Glutamatergic neuron (in vitro differentiated cells): Measurements from ENCODE around the gene C22orf39. TPM values are rescaled to one million over a fixed set of nuclear protein-coding genes. Genes with fewer than 3 reads are reported as not detected.

ENCODE experiments used
- DNase-seq: peaks from one replicate; pipeline ENCODE4 v3.0.0; 2022
- H3K27ac Mint-ChIP-seq: one replicate; pipeline ENCODE4 v1.8.0; 2020; ENCODE audit warnings: mild to moderate bottlenecking, mixed read lengths, inconsistent platforms; ENCODE audit not compliant: unreplicated experiment
- H3K27me3 Mint-ChIP-seq: one replicate; pipeline ENCODE4 v1.8.0; 2020; ENCODE audit warnings: mild to moderate bottlenecking, moderate library complexity, mixed read lengths, inconsistent platforms; ENCODE audit not compliant: unreplicated experiment
- H3K36me3 Mint-ChIP-seq: one replicate; pipeline ENCODE4 v1.8.0; 2020; ENCODE audit warnings: mild to moderate bottlenecking, mixed read lengths, inconsistent platforms; ENCODE audit not compliant: unreplicated experiment
- H3K4me1 Mint-ChIP-seq: one replicate; pipeline ENCODE4 v1.8.0; 2020; ENCODE audit warnings: mild to moderate bottlenecking, low read depth, mixed read lengths, inconsistent platforms; ENCODE audit not compliant: unreplicated experiment
- H3K4me3 Mint-ChIP-seq: one replicate; pipeline ENCODE4 v1.8.0; 2020; ENCODE audit warnings: mild to moderate bottlenecking, mixed read lengths, inconsistent platforms; ENCODE audit not compliant: unreplicated experiment
- H3K9me3 Mint-ChIP-seq: one replicate; pipeline ENCODE4 v1.8.0; 2020; ENCODE audit warnings: mild to moderate bottlenecking, moderate library complexity, mixed read lengths, inconsistent platforms; ENCODE audit not compliant: unreplicated experiment
- total RNA-seq: library from RNA; stranded (reverse); fragmentation: NEBNext Ultra II Directional; extraction: Animal tissue kit (Norgen Biotek cat#: 25700); gene quantifications from one replicate; pipeline ENCODE4 v1.2.1, GENCODE V29; 2021; ENCODE audit not compliant: unreplicated experiment
- TF ChIP-seq, protein P1 (sequence below): fragments of 200-600 bp; sonication (generic); IDR thresholded peaks from one replicate; pipeline ENCODE4 v1.5.0; 2021; ENCODE audit not compliant: partially characterized antibody, unreplicated experiment

Gene C22orf39
- total RNA-seq, 1 donor from 2014 or later: 47.7 TPM

DNA sequence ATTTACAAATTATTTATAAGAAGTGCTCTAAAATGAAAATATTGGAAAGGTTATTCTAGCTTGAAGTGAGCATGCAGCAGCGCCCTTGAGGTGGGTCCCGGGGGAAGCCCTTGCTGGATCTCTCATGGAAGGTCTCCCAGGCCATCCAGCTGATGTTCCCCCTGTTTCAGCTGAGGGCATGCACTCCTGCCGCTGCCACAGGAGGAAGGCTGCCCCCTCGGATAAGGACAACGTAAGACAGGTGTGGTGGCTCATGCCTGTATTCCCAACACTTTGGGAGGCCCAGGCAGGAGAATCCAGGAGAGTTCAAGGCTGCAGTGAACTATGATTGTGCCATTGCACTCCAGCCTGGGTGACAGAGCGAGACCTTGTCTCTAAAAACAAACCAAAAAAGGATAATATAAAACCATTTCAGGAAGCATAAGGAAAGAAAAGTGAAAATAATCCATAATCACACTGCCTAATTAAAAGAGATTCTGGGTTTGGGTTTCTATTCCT, 47.2 kb upstream of the C22orf39 start:
- H3K9me3 Mint-ChIP-seq: no peaks in the 10 kb centered on the region
- no peaks in the 10 kb centered on the region for H3K36me3 Mint-ChIP-seq
- H3K27ac Mint-ChIP-seq: no peak overlapping the region
- H3K4me3 Mint-ChIP-seq: no peak overlapping the region
- no peaks in the 10 kb centered on the region for H3K4me1 Mint-ChIP-seq
- peaks cover 2% of the 10 kb centered on the region for H3K27me3 Mint-ChIP-seq
- no peak for DNase-seq
- TF ChIP-seq, protein P1, sequence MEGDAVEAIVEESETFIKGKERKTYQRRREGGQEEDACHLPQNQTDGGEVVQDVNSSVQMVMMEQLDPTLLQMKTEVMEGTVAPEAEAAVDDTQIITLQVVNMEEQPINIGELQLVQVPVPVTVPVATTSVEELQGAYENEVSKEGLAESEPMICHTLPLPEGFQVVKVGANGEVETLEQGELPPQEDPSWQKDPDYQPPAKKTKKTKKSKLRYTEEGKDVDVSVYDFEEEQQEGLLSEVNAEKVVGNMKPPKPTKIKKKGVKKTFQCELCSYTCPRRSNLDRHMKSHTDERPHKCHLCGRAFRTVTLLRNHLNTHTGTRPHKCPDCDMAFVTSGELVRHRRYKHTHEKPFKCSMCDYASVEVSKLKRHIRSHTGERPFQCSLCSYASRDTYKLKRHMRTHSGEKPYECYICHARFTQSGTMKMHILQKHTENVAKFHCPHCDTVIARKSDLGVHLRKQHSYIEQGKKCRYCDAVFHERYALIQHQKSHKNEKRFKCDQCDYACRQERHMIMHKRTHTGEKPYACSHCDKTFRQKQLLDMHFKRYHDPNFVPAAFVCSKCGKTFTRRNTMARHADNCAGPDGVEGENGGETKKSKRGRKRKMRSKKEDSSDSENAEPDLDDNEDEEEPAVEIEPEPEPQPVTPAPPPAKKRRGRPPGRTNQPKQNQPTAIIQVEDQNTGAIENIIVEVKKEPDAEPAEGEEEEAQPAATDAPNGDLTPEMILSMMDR: no peak

- TF ChIP-seq, protein P1: no peak
- no peak for DNase-seq
- peaks cover 2% of the 10 kb centered on the region for H3K27me3 Mint-ChIP-seq
Measured at GRCh38 chr22:19494001-19494560, 46.6 kb upstream of the C22orf39 start.

GRCh38 chr22:19492504-19493174, 45.1 kb upstream of the C22orf39 start:
- H3K4me1 Mint-ChIP-seq: no peaks in the 10 kb centered on the region
- TF ChIP-seq, protein P1: no peak
- peaks cover 2% of the 10 kb centered on the region for H3K27me3 Mint-ChIP-seq
- H3K9me3 Mint-ChIP-seq: no peaks in the 10 kb centered on the region
- no peak for DNase-seq
- no peak overlapping the region for H3K27ac Mint-ChIP-seq
- no peaks in the 10 kb centered on the region for H3K36me3 Mint-ChIP-seq
- no peak overlapping the region for H3K4me3 Mint-ChIP-seq

More at GRCh38 chr22:19494001-19494560, 46.6 kb upstream of the C22orf39 start:
- Mint-ChIP-seq H3K27ac (no peak overlapping the region), H3K36me3 (no peaks in the 10 kb centered on the region), H3K4me3 (no peak overlapping the region), H3K9me3 (no peaks in the 10 kb centered on the region), H3K4me1 (no peaks in the 10 kb centered on the region)

GRCh38 chr22:19490628-19491230, 43.2 kb upstream of the C22orf39 start:
- DNase-seq: no peak
- Mint-ChIP-seq H3K9me3 (no peaks in the 10 kb centered on the region), H3K36me3 (no peaks in the 10 kb centered on the region), H3K27ac (no peak overlapping the region), H3K4me1 (no peaks in the 10 kb centered on the region), H3K4me3 (no peak overlapping the region), H3K27me3 (no peaks in the 10 kb centered on the region)
- TF ChIP-seq, protein P1: no peak
